ENCODE results near the gene CD164.

CD164 gene

DNA sequence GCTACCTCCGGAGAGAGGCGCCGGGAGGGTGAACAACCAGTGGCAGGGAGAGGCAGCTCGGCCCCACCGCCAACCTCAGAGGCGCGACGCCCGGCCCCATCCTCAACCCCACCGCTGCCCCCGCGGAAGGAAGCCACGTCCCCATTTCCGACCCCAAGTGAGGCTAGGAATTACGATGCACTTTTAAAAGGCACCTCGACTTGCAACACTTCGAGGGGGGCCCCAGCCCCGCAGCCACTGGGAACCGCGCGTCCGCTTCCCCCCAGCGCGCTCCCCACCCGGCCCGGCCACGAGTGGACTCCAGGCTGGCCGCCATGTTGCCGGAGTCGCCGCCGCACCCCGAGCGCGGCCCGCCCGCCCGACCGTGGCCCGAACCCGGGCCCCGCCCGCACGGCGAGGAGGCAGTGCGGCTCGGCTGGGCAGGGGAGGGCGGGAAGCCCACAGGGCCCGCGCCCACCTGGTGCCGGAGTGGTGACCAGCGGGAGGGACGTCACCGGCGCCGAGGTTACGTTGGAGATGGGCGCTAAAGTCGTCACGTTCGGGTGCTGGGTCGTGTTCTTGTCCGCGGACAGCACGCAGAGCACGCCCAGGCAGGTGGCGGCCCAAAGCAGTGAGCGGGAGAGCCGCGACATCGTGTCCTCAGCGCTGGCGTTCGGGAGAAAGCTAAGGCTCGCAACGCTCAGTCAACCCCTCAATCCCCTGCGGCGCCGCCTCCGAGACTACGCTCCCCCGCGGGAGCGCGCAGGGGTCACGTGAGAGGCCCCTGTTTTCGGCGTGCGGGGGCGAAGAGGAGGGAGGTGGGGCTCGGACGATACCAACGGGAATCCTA is at the start of gene CD164:
Gene CD164, minus strand, starts transcription at position 721 of the 829 bp plus-strand sequence. Its CDS starts 89 bp downstream, at position 632.
- DNase-seq, result peak; percentile 93

DNA sequence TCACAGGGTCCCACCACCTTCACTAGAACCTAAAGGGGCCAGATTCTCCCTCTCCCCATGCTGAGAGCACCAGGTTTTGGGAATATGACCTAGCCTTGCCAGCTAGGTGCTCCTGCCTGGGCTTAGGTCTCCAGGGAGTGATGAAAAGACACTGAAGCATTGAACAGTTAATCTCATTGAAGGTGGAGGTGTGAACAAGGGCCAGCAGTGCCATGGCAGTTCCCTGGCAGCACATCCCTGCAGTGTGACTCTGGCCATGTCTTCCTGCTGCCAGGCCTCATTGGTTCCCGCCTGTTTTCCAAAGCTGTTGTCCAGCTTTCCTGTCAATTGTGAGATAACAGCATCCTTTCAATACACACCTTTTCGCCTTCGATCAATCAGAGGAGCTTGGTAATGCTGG is 47.2 kb upstream of the CD164 start:
- no peak for DNase-seq

DNA sequence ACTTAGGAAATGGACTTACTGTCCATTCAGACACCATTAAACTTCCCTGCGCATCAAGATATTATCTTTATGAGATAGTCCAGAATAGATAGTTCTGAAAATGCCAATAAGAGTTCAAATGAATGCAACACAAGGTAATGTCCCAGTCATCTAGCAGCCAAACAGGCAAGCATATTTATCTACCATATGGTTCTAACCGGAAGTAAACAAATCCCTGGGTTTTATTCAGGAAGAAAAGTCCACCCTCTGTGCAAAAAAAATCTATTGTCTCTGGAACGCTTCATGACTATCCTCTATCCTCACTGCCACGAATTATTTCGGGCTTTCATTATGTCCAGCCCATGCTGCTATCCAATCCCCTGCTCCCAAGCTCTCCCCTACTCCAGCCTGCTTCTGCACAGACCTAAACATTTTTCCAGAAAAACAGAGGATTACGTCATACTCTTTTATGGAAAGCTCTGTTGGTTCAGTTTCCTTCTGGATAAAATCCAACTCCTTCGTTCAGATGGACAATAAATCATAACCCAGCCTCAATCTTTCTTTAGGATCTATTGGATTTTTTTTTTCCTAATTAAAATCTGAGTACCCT is 46.7 kb upstream of the CD164 start:
- no peak for DNase-seq

DNA sequence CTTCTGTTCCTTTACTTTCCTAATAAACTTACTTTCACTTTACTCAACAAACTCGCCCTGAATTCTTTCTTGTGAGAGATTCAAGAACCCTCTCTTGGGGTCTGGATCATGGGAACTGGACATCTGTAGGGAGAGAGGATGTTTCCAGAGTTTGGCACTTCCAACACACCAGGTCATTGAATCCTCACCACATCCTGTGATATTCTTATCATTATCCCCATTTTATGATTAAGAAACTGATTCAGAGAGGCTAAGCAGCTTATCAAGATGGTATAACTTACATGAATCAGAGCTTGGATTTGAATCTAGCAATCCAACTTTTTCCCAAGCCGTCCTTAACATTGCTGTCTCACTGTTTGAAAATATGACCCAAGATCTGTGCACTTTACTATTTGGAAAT is 42.7 kb upstream of the CD164 start:
- DNase-seq, result no peak

DNA sequence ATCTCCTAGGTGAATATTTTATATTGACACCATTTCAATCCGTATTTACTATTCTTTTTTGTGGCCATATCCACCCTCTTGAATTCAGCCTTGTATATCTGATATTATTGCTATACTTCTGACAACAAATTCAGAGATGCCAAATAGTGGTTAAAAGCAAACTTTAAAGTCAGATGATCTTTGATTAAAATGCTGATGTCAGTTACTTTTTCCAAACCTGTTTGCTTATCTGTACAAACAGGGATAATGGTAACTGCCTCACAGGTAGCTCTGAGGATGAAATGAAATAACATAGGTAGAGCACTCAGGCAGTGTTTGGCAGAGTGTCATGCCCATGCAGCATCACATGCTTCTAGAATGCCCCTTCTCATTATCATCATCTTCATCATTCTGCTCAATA is 38.9 kb upstream of the CD164 start:
- no peak for DNase-seq

DNA sequence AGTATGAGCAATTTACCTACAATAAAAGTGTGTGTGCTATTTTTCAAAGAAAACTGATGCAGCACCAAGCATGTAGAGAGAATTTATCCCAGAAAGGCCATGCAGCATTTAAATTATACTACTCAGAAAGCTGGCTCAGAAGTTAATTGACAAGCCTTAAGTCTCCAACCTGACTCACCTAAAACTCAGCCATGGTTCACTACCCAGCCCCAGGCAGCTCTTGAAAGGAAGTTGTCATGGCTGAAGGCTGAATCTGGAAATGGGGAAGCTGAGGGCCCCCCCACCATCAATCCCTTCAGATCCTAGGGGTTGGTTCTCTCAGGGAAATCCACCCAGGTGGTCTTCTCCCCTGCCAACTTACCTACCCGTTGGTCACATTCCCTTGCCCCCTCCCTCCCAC is 38.5 kb upstream of the CD164 start:
- DNase-seq, result no peak

DNA sequence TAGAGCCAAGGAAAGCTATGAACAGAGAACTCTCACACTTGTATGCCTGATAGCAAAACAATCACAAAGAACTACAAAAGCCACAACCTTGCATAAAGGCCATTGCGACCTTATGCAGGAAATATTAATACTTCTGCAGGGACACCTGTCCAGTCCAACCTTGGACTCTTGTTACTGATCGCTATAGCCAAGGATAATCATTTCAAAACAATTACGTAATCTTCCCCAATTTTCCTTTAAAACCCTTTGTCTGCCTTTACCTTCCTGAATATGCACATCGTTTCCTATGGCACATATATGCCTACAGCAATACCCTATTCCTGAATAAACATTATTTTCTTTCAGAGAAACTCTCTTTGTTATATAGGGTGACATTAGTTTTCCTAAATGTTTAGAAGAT is 35.4 kb upstream of the CD164 start:
- DNase-seq, result no peak

DNA sequence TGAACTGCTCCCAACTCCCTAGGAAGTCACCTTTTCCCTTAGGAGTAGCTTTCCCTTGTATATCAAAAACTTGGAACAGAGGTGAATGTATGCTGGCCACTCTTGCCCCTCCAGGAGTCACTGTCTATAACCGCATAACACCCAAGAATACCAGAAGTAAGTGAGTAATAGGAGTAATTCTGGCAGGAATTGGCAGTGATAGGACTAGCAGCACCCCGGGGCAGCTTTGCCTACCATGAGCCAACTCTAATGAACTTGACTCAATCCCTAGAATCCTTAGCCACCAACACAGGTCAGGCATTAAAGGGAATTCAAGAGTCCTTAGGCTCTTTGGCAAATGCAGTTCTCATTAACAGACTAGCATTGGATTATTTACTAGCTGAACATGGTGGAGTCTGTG is 28.8 kb upstream of the CD164 start:
- no peak for DNase-seq

DNA sequence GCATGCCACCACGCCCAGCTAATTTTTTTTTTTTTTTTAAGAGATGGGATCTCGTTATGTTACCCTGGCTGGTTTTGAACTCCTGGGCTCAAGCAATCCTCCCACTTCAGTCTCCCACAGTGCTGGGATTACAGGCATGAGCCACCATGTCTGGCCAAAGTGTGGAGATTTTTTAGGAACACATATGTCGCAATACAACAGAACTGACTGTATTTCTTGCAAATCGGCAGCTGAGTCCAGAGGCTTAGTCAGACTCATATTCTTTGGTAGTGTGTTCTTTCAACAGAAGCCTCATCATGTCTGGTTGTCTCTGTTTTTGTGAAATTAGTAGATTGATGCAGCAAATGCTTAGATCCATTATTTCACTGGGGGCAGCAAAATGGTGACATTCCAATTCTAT is 23.9 kb upstream of the CD164 start:
- no peak for DNase-seq

DNA sequence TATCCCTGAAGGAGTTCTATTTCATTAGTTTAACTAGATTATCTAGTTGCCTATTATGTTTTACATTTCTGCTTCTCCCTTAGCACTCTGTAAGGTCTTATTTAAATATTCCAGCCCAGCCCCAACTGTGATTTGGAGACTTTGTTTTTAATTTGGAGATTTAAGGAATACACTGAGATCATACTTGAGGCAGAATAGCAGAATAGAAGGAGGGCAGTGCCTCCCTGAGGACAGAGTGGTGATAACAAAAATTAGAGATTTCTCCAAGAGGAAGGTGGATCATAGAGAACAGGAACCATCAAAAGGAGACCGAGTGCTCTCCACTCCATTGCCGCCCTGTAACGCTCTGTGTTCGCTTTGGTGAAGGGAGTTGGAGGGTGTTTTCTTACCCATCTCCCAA is 14.8 kb upstream of the CD164 start:
- DNase-seq, result no peak

DNA sequence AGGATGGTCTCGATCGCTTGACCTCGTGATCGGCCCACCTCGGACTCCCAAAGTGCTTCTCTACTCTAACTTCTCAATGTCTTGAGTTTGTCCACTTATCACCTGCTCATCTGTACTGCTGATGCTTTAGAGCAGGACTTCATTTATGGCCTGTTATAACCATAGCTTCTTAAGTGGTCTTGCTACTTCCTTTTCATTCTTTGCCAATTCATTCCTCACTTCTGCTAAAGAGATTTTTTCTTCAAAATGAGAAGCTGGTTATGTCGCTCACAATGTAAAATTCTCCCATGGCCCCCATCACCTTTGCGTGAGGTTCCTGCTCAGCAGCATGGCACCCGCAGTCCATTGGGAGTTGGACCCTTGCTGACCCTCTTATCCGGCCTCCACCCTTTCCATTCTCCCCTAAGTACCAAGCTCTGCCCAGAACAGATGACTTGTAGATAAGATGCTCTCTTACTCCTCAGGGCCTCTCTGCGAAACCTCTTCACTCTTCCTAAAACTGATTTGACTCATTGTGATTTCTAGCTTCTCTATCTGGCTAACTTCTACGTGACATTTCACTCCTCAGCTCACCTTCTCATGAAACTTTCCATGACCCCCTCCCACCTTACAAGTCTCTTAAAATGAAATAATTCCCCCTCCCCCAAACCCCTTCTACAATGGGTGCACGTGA is 13.9 kb upstream of the CD164 start:
- DNase-seq, result no peak

DNA sequence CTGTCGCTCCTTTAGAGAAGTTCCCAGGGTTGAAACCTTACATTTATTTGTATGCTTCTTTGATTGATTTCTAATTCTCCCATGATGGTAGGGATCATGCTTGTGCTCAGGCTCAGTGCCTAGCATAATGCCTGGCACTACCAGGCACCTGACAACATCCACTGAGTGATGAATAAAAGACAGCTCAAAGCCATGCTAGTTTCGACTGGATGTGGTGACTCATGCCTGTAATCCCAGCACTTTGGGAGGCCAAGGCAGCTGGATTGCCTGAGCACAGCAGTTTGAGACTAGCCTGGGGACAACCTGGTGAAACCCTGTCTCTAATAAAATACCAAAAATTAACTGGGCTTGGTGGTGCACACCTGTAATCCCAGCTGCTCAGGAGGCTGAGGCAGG is 11.6 kb upstream of the CD164 start:
- DNase-seq, result no peak

DNA sequence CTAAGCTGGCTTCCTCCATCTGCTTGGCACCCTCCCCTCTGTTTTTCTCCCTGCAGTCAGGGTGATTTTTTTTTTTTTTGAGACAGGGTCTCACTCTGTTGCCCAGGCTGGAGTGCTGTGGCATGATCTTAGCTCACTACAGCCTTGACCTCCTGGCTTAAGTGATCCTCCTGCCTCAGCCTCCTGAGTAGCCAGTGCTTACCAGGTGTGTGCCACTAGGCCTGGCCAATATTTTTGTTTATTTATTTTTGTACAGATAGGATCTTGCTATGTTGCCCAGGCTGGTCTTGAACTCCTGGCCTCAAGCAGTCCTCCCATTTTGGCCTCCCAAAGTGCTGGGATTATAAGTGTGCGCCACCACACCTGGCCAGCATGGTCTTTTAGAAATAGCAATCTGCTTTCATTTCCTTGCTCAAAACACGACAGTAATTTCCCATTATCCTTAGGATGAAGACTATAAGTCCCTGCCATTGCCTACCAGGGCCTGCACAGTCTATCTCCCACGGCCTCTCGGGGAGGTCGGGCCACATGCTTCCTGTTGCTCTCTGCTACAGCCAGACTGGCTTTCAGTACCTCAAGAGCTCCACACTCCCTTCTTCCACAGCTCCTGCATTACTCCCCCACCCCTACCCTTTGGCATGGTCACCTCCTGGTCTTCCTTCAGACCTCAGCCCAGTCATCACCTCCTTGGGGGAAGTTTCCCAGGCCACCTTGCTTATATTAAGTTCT is 11.1 kb upstream of the CD164 start:
- DNase-seq, result no peak

DNA sequence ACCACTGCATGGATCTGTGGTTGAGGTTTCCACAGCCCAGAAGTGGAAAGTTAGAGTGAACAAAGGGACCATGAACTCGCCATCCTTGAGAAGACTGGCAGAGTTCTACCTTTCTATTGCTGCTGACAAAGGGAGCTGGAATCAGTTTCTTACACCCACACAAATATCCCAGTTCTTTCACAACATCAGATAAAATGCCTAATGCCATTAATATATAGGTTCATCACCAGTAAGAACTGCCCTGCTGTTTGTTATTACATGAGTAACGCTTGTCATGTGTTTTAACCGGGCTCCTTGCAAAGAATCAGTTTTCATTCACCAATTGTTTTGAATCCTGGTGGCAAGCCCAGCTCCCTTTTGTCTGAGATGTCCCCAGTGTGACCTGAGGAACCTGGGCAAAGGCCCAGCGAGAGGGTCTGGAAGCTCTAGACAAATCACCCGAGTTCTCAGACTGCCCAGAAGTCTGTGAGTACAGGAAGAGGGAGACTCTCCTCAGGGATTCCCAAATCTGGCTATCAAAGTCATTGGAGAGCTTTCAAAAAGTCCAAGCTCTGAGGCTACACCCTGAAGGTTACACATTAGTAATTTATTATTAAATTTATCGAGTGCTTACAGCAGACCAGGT is 7.5 kb upstream of the CD164 start:
- no peak for DNase-seq

DNA sequence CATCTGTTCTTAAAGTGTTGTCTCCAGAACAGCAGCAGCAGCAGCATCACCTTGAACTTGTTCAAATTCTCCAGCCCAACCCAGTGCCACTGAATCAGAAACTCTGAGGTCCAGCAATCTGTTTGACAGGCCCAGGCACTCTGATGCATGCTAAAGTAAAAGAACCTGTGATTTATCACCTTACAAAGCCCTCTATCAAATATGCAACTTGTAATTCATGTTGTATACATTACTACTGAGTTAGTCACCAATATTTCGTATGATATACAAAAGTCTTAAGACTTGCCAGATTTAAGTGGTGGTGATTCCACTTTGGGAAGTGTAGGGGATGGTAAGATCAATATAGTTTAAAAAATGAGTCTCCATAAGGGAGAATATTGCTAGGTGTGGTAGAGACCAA is 6.0 kb upstream of the CD164 start:
- DNase-seq, result no peak

DNA sequence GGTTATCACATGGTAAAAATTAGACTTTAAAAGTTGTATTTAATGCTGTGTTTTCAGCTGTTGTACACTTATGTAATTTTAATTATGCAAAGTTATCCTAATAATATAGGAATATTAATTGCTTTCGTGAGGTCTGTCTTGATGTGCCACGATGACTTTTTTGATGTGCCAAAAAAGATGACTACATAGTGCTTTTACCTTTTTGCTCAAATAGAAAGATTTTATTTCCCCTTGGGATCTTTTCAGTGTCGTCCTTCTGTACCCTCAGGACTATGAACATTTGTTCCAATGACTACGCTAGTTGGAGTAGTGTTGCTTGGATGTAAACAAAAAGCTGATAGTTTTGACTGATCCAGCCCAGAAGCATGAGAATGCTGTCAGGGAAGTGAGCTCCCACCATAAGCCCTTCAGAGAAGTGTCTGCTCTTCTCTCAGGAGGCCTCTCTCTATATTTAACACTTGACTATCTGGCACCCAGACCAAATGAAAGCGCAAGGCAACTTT is 1.2 kb upstream of the CD164 start:
- DNase-seq, result no peak

DNA sequence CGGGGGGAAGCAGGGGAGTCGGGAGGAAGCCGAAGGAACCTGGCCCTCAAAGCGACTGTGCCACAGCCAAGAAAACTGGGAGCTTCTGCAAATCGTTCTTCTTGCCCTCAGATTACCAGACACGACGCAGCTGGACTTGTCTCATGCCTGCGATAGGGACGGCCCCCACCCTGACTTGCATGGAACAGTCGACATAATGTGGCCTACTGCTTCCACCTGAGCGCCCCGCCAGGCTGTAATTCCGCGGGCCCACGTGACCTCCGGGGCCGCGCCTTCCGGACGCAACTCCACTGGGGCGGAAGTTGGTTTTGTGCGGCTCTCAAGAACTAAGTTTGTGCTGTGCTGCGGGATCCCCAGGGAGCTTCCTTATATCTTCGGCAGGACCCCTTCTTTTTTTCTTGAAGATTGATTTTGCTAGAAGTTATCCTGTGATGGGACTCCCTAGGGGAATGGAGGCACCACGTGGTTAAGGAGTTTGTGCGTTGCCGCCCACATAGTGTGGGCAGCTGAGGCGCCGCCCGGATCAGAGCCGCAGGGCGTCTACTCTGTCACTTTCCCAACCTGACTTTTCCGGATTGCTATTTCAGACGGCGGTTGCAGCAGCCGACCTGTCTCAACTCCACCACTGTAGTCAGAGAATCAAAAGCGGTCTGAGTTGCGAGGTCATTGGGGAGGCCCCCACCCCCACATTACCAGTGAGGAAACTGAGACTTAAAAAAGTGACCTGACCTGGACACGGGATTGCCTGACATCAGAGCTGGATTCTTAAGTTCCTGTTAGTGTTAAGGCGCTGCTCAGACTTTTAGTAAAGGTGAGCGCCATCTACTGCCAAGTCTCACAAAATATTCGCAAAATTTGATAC is 540 bp upstream of the CD164 start:
- peak; percentile 93 for DNase-seq

DNA sequence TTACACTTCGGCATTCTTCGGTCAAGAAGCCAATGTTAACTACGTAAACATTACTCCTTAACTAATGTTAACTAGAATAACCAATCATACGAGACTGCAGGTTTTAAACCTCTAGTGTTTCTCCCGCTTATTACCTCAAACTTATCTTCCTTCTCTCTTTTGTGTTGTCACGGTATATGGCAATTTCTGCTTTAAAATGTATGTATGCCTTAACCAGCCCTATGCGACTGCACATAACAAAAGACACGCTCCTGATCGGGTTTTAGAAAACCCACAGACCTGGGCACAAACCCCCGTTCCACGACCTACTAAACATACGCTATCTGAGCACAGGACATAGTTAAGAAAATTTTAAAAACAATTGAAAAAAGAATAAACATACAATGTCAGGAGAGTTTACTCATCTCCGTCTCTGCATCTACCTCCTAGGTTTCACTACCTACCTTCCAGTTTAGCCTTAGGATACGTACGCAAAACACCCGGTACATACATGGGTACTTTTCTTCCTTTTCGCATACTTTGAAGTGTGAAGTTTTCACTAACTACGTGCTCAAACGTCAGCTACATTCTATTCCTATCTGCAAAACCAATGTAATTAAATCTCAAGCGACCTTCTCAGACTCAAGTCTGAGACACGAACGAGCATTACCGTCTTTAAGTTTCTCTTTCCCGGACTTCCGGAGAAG is 1.1 kb downstream of the CD164 start:
- peak; percentile 47 for DNase-seq

DNA sequence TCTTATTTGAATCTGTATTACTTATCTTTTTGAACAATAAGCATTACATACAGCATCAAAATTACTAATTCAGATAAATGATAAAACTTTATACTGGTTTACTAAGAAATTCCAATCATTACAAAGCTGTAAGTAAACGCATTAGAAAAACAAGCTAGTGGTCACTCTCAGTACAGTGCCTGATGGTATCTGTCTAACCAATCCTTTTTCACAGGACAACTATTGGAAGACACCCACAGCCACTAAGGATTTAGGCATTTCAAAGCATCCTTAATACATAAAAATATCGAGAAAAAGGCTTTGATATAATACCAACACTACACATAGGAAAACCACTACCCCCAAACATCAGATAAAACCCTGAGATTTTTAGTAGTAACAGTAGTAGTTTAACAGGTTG is 2.6 kb downstream of the CD164 start:
- DNase-seq, result no peak

DNA sequence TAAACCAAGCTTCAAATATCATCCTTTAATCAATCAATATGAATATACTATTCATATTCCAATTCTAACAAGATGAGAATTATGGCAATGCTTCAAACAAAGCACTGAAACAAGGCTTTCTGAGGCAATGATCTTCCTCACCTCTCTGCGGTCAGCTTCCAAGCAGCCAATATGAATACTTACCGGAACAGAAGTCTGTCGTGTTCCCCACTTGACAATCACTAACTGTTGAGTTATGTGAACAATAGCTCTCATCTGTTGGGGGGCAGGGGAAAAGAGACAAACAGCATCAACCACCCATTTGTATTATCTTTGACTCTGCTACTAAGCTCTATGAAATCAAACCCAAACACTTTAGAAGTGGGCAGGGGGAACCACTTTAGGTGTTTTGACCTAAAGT is 4.5 kb downstream of the CD164 start:
- no peak for DNase-seq

DNA sequence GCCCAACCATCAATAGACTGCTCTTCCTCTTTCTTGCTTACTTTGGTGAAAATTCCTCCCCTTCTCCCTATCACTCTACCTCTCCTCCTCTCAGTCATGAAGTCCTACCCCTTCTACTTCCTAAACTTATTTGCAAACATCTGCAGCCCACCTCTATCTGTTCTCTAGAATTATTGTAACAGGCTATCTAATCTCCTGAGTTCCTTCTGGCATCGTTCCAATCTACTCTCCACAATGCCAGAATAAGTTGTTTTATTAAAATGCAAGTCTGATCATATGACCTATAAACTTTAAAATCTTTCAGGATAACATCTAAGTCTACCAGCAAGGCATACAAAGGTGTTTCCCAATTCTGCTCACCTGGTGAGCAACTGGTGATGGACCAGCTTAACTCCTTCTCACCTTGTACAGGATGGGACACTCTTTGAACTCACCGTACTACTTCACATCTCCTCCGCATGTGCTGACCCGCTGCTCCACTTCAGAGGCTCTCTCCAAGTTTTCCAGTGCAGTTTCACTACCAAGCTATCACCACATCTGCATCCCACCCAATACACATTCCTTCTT is 7.9 kb downstream of the CD164 start:
- no peak for DNase-seq
